Activated T-helper 17 cell treated with anti-CD3 and anti-CD28 coated beads, Interleukin-2, amount 50 U/mL, for 72 hours (primary cell): Measurements from ENCODE around the gene SPECC1L. TPM values are rescaled to one million over a fixed set of nuclear protein-coding genes. Genes with fewer than 3 reads are reported as not detected.

Source experiments
- ATAC-seq: fragments of 150-1000 bp; cut with Tn5 transposase; replicated peaks from 2 replicates; pipeline ENCODE4 v1.10.0; 2021; ENCODE audit warnings: mild to moderate bottlenecking, moderate library complexity
- H3K27ac Mint-ChIP-seq: one replicate; pipeline ENCODE4 v1.8.0; 2022; ENCODE audit warnings: mixed read lengths
- H3K27me3 Mint-ChIP-seq: one replicate; pipeline ENCODE4 v1.8.0; 2022; ENCODE audit warnings: mixed read lengths
- H3K36me3 Mint-ChIP-seq: one replicate; pipeline ENCODE4 v1.8.0; 2022; ENCODE audit warnings: low read depth, mild to moderate bottlenecking, mixed read lengths
- H3K4me1 Mint-ChIP-seq: one replicate; pipeline ENCODE4 v1.8.0; 2022; ENCODE audit warnings: mixed read lengths
- H3K4me3 Mint-ChIP-seq: one replicate; pipeline ENCODE4 v1.8.0; 2022; ENCODE audit warnings: mild to moderate bottlenecking, mixed read lengths
- H3K9me3 Mint-ChIP-seq: one replicate; pipeline ENCODE4 v1.8.0; 2022; ENCODE audit warnings: mixed read lengths
- total RNA-seq, 2 donors: library from RNA; stranded (reverse); gene quantifications; one replicate each; pipeline ENCODE4 v1.2.3, GENCODE V29; 2022

SPECC1L gene
- total RNA-seq, 2 donors from 2014 or later = 25.7 to 42.2 TPM

DNA sequence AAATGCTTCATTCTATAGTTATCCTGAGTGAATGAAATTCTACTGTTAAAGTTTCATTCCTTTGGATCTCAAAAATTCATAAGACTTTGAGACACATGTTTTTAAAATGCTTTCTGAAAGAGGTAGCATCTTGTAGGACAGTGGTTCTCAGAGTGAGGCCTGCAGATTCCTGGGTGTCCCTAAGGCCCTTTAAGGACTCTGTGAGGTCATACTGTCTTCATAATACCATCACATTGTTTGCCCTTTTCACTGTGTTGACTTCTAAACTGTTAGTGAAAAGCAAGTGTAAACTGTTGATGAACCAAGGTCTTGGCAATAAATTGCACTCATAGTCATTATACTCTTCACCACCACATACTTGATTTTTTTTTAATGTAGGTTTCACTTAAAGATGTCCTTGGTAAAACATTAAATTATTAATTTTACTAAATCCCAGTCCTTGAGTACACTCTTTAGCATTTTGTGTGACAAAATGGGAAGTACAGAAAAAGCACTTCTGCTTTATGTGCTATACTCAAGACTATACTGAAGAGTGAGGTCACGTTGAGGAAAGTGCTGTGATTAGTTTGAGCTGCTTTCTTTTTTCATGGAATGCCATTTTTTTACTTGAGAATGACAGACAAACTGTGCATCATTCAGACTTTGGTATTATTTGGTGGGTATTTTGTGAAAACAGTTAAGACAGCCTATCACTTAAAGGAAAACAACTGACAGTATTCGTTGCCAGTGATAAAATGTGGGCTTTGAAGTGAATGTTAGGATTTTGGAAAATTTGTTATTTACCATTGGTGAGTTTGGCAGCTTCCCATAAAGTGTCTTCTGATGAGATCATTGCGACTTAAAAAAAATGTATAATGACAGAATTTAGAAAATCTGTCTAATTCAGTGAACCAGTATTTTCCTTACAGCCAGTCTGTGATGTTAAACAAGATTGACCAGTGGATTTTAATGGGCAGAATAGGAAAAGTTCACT, 61.1 kb downstream of the SPECC1L start:
- no peaks in the 10 kb centered on the region for H3K9me3 Mint-ChIP-seq
- no peak for ATAC-seq
- no peaks in the 10 kb centered on the region for H3K27me3 Mint-ChIP-seq
- peaks cover 88% of the 10 kb centered on the region for H3K36me3 Mint-ChIP-seq
- no peak overlapping the region for H3K27ac Mint-ChIP-seq
- H3K4me1 Mint-ChIP-seq = peaks cover 3% of the 10 kb centered on the region
- no peak overlapping the region for H3K4me3 Mint-ChIP-seq

DNA sequence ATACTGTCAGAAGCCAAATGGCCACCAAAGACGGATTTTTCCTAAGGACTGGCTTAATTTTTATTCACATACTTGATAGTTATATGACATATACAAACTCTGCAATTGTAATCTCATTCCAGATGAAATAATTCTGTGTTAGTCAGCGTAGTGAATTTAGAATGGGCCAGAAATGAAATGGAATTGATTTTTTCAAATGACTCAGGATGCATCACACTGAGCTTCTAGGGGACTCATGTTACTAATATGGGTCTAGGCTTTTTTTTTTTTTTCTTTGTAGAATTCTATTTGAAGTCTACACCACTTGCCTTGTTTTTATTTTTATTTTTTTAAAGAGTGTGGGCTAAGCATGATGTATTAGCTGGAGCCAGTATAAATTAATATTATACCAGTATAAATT, 62.7 kb downstream of the SPECC1L start:
- peaks cover 3% of the 10 kb centered on the region for H3K4me1 Mint-ChIP-seq
- H3K4me3 Mint-ChIP-seq = no peak overlapping the region
- no peak overlapping the region for H3K27ac Mint-ChIP-seq
- no peaks in the 10 kb centered on the region for H3K27me3 Mint-ChIP-seq
- H3K9me3 Mint-ChIP-seq = no peaks in the 10 kb centered on the region
- no peak for ATAC-seq
- peaks cover 89% of the 10 kb centered on the region for H3K36me3 Mint-ChIP-seq

DNA sequence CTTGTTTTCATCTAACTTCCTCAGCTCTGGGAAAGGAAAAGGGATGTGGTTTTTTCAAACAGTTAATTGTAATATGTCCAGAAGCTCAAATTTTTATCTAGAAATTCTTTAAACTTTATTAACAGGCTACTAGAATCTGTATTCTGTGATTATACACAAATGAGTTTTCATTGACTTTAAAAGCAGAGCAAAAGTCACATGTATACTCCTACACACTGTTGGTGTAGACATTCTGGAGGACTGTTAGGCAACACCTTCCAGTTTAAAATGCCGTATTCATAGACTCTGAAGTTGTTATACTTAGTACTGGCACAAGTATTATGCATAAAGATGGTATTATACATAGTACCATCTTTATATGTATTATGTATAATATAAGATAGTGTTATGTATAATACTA, 64.9 kb downstream of the SPECC1L start:
- no peak for ATAC-seq
- peak overlapping the region; percentile 18 for H3K27ac Mint-ChIP-seq
- no peak overlapping the region for H3K4me3 Mint-ChIP-seq

DNA sequence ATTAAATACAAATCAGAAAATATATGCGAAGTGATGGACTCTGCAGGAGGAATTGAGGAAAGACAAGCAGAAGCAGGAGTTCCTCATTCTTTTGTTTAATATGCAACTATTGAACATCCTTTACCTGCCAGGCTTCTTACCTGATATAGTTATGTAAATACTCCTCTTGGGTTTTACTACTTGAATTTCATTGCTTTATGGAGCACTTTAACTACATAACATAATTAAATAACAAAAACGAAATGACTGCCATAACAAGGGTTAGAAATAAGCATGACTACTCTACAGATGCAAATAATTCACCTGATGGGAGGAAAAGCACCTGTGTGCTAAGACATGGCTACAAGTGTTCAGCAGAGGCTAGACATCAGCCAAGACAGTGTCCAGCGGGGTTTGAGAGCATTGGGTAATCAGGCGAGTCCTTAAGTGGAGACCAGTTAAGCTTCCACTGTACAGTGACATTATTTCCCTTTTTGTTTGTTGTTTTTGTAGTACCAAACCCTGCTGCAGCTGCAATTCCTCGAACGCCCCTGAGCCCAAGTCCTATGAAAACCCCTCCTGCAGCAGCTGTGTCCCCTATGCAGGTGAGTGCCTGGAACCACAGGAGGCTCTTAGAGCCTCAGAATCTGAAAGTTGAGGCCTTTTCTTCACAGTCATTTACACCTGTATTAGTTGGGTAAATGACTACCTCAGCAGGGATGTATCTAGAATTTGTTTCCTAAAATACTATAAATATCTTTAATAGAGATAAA, 67.4 kb downstream of the SPECC1L start:
- Mint-ChIP-seq H3K27ac (no peak overlapping the region), H3K4me1 (no peaks in the 10 kb centered on the region), H3K36me3 (peaks cover 89% of the 10 kb centered on the region)

More for the DNA sequence above, 64.9 kb downstream of the SPECC1L start:
- H3K9me3 Mint-ChIP-seq = no peaks in the 10 kb centered on the region
- H3K4me1 Mint-ChIP-seq = no peaks in the 10 kb centered on the region
- peaks cover 90% of the 10 kb centered on the region for H3K36me3 Mint-ChIP-seq
- H3K27me3 Mint-ChIP-seq = no peaks in the 10 kb centered on the region

DNA sequence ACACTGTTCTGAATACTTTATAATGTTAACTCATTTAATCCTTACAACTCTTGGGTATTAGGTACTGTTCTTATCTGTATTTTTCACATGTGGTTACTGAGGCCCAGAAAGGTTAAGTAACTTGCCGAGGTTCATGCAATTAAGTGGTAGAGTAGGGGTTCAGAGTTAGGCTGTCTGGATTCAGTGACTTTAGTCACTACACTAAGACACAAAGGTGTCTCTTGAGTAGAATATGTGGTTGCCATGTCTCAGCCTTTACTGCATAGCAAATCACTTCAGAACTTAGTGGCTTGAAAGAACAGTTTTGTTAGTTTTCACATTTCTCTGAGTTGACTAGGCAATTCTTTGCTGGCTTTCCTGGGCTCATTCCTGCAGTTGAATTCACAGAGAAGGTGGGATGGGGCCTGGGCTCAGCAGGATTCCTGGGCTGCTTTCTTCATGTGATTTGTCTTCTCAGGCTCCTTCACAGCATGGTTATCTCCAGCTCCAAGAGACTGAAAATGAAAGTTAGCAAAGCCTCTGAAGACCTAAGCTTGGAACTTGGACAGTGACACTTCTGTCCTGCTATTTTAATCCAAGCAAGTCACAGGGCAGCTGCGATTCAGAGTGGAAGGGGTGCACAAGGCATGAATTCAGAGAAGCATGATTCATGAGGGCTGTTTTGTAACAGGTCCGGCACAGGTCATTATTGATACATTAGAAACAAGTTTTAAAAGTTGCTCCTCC, 68.3 kb downstream of the SPECC1L start:
- H3K27me3 Mint-ChIP-seq = no peaks in the 10 kb centered on the region
- H3K36me3 Mint-ChIP-seq = peaks cover 87% of the 10 kb centered on the region
- peak; percentile 9 for ATAC-seq
- no peaks in the 10 kb centered on the region for H3K9me3 Mint-ChIP-seq
- no peaks in the 10 kb centered on the region for H3K4me1 Mint-ChIP-seq
- H3K27ac Mint-ChIP-seq = no peak overlapping the region
- H3K4me3 Mint-ChIP-seq = no peak overlapping the region

More for the DNA sequence above, 67.4 kb downstream of the SPECC1L start:
- Mint-ChIP-seq H3K9me3 (no peaks in the 10 kb centered on the region), H3K27me3 (no peaks in the 10 kb centered on the region), H3K4me3 (no peak overlapping the region)
- ATAC-seq = no peak

DNA sequence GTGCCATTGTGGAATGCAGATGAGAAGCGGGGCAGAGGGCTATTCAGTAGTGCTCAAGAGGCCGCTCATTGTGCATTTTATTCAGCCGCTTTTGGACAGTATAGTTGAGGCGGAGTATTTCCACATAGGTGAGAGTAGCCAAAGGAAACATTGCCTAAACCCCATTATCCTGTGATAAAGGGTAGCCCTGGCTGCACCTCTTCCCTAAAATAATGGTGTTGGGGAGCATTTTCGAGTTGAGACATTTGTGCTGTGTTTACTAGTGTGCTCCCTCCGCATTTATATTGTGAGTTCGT, 68.8 kb downstream of the SPECC1L start:
- H3K9me3 Mint-ChIP-seq = no peaks in the 10 kb centered on the region
- ATAC-seq = no peak
- H3K4me1 Mint-ChIP-seq = no peaks in the 10 kb centered on the region
- no peak overlapping the region for H3K27ac Mint-ChIP-seq
- H3K36me3 Mint-ChIP-seq = peaks cover 87% of the 10 kb centered on the region
- no peaks in the 10 kb centered on the region for H3K27me3 Mint-ChIP-seq
- no peak overlapping the region for H3K4me3 Mint-ChIP-seq

DNA sequence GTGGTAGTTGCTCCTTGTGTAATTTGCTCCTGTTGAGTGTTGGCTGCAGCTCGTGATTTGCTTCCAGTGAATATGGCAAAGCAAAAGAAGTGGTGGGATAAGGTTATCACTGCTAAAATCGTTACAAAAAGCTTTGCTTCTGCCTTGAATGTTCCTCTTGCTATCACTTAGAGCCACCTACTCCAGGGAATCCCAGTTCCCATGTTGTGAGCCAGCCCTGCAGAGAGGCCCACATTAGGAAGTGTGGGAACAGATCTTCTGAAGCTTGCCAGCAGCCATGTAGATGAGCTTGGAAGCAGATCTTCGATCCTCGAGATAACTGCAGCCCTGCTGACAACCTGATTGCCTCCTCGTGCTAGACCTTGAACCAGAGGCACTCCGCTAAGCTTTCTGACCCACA, 71.0 kb downstream of the SPECC1L start:
- Mint-ChIP-seq H3K4me1 (no peaks in the 10 kb centered on the region), H3K27ac (peak overlapping the region; percentile 4)

DNA sequence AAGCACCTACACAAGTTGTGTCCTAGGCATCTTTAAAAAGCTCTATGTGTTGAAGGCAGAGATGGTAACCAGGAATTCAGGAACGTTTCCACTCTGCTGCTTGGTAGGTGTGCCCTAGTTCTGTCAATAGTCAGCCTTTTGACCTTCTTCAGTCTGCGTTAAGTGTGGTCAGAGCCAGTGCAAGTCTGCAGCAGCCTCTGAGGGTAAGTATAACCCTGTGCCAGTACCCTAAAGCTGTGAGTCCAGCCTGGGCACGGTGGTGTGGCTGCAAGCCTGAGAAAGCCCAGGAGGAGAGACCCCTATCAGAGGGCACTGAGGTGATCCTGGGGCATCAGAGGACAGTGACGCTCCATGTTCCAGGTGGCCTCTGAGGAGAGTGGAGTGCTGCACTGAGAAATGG, 80.0 kb downstream of the SPECC1L start:
- Mint-ChIP-seq H3K27ac (no peak overlapping the region), H3K27me3 (no peaks in the 10 kb centered on the region), H3K36me3 (peaks cover 96% of the 10 kb centered on the region), H3K9me3 (no peaks in the 10 kb centered on the region), H3K4me3 (no peak overlapping the region), H3K4me1 (no peaks in the 10 kb centered on the region)
- no peak for ATAC-seq

More for the DNA sequence above, 71.0 kb downstream of the SPECC1L start:
- ATAC-seq = no peak
- H3K36me3 Mint-ChIP-seq = peaks cover 90% of the 10 kb centered on the region
- no peaks in the 10 kb centered on the region for H3K27me3 Mint-ChIP-seq
- H3K9me3 Mint-ChIP-seq = no peaks in the 10 kb centered on the region
- no peak overlapping the region for H3K4me3 Mint-ChIP-seq

DNA sequence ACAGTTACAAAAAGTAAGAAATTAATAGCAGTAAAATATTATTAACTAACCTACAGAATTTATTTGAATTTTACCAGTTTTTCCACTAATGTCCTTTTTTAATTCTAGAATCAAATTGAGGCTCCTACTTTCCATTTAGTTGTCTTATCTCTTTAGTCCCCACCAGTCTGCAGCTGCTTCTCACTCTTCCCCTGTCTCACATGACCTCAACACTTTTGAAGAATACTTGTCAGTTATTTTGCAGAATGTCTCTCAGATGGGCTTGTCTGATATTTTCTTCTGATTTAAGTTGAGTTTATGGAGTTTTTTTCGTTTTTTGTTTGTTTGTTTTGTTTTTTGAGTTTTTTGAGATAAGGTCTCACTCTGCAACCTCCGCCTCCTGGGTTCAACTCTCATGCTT, 82.5 kb downstream of the SPECC1L start:
- H3K4me1 Mint-ChIP-seq = no peaks in the 10 kb centered on the region
- no peaks in the 10 kb centered on the region for H3K27me3 Mint-ChIP-seq
- H3K9me3 Mint-ChIP-seq = no peaks in the 10 kb centered on the region
- H3K4me3 Mint-ChIP-seq = no peak overlapping the region
- no peak overlapping the region for H3K27ac Mint-ChIP-seq
- H3K36me3 Mint-ChIP-seq = peaks cover 86% of the 10 kb centered on the region
- no peak for ATAC-seq

DNA sequence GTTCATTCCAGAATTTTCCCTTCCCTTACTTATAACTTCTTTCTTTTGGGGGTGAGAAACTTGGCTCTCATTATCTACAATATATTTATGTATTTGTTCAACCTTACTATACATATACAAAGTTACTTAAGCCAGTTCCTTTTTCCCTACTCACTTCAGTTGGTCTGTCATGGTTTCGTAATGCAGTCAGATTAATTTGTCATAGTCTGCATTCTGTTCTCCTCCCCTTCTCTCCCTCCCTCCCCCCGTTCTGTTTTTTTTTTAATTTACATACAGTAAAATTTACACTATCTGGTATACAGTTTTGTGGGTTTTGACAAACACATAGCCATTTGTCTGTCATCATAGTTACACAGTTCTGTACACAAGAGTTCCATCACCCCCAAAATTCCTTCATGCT, 84.9 kb downstream of the SPECC1L start:
- Mint-ChIP-seq H3K27me3 (no peaks in the 10 kb centered on the region), H3K4me3 (no peak overlapping the region), H3K36me3 (peaks cover 82% of the 10 kb centered on the region), H3K4me1 (no peaks in the 10 kb centered on the region), H3K27ac (no peak overlapping the region), H3K9me3 (no peaks in the 10 kb centered on the region)
- no peak for ATAC-seq

DNA sequence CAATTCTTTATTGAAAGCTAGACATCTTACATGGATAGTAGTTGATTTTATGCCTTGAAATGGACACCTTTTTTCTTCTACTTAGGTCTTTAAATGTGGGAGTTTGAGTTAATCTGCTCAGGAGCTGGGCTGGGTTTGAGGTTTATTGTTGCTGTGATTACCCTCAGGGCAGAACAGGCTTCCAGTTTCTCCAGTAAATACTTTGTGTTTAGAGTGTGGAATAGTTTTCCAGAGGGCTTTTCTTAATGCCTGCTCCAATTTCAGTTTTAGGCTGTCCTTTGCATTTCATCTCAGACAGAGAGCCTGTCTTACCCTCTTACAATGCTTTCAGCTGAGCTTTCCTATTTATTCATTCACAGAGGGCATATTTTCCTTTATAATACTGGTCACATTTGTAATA, 86.9 kb downstream of the SPECC1L start:
- ATAC-seq = no peak

DNA sequence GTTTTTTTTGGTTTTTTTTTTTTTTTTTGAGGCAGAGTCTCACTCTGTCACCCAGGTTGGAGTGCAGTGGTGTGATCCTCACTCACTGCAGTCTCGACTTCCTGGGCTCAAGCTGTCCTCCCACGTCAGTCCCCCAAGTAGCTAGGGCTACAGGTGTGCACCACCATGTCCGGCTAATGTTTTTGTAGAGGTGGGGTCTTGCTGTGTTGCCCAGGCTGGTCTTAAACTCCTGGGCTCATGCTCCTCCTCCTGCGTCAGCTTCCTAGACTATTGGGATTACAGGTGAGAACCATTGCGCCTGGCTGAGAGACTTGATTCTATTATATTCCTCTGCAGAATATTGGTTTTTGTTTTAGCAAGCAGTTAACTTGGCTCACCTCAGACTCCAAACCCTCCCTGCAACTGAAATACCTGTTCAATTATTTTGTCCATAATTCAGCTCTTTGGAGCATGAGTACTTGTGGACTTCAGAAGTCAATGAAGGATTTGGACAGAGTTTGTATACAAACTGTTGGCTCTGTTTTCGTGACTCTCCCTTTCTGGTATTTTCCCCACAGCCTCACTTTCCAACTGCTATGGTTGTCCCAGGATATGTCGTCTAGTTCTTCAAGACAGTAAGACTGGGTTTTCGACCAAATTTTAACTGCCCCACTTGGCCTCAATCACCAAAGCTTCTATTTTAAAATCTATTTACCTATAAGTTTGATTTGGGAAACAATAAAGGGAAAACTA, 87.6 kb downstream of the SPECC1L start:
- H3K4me3 Mint-ChIP-seq = no peak overlapping the region
- no peaks in the 10 kb centered on the region for H3K27me3 Mint-ChIP-seq
- ATAC-seq = no peak
- no peaks in the 10 kb centered on the region for H3K9me3 Mint-ChIP-seq
- peaks cover 80% of the 10 kb centered on the region for H3K36me3 Mint-ChIP-seq
- H3K4me1 Mint-ChIP-seq = no peaks in the 10 kb centered on the region
- H3K27ac Mint-ChIP-seq = no peak overlapping the region

More for the DNA sequence above, 86.9 kb downstream of the SPECC1L start:
- no peaks in the 10 kb centered on the region for H3K4me1 Mint-ChIP-seq
- H3K4me3 Mint-ChIP-seq = no peak overlapping the region
- no peaks in the 10 kb centered on the region for H3K27me3 Mint-ChIP-seq
- peaks cover 80% of the 10 kb centered on the region for H3K36me3 Mint-ChIP-seq
- no peaks in the 10 kb centered on the region for H3K9me3 Mint-ChIP-seq
- no peak overlapping the region for H3K27ac Mint-ChIP-seq

DNA sequence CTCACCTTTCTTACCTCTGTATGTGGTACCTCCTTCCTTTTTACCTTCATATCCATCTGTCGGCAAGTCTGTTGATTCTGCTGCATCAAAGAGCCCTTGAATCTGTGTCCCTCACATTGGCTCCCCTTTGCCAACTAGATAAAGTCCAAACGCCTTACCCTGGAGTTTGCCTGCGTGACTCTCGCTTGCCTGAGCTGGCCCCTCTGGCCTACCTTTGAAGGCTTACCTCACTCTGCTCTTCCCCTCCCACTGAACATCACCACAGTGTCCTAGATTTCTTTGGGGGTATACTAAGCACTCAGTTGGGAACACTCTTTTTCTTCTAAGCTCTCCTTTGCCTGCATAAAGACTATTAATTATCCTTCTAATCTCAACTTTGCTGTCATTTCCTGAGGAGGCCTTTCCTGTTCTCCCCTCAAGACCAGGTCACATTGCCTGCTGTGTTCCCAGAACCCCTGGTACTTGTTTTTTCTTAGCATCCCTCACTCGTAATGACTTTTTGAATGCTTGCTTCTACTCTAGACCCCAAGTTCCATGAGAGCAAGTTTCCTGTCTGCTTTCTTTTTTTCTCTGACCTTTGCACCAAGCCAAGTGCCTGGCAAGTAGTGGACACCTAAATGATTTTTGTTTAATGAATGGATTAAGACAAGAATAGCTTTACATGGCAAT, 89.0 kb downstream of the SPECC1L start:
- Mint-ChIP-seq H3K9me3 (no peaks in the 10 kb centered on the region), H3K27ac (peak overlapping the region; percentile 52), H3K4me1 (no peaks in the 10 kb centered on the region), H3K4me3 (no peak overlapping the region), H3K36me3 (peaks cover 77% of the 10 kb centered on the region), H3K27me3 (no peaks in the 10 kb centered on the region)
- ATAC-seq = no peak
